NCI-H82 treated with DMSO at 0.1 percent for 48 hours (cell line): ENCODE results near the gene AEBP1.

Source experiments
- DNase-seq: peaks from one replicate; lab custom pipeline; 2025; ENCODE audit not compliant: unreplicated experiment; lab: John Stamatoyannopoulos, UW

The AEBP1 gene

DNA sequence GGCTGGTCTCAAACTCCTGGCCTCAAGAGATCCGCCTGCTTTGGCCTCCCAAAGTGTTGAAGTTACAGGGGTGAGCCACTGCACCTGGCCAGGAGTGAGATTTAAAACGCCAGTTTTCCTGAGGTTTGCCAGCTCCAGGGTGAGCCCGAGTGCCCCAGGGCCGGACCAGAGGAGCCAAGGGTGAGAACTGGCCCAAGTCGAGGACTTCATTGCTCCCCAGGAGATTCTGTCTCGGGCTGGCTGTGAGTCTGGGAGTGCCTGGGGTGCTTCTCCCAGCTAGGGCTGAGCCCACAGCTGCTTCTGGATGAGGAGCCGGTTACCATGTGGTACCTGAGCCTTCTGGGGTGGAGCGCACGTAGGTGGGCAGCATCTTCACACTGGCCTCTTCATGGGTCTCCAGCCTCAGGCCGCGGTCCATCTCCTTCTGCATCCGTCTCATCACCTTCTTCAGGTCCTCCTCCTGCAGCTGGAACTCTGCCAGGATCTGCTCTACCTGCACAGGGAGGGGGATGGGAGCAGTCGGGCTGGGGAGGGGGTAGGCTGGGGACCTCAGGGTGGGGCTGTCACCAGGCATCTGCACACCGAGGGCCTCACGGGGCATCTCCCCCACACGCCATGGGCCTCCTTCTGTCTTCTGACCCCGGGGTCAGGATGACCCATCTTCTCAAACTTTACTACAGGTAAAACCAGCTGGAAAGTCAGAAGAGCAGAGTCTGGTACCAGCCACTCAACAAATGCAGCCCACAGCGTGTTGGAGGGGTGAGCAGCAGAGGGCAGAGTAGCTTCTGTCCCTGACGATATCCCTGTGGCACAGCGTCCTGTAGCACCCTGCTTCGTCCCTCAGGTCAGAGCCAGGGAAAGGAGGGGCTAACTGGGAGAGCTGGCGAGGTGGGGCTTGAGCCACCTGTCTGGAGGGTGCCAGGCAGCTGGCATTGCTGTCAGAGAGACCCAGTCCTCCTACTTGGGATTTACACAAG, 49.1 kb downstream of the AEBP1 start:
- no peak for DNase-seq

DNA sequence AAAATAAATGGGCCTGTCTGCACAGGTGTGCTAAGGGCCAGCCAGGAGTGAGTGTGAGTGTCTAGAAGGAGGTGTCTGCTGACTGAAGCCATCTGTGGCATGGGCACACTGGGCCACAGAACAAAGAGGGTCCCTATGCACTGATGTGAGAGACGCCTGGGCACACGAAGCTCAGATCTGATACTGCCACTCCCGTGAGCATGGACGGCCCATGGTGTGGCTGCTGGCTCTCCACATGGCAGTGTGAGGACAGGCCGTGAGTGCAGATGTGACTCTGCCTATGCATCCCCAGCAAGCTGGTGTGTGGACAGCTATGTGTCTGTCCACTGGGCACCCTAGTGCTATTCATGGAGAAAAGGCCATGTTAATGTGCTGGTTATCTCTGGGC, 49.8 kb downstream of the AEBP1 start:
- DNase-seq = no peak

DNA sequence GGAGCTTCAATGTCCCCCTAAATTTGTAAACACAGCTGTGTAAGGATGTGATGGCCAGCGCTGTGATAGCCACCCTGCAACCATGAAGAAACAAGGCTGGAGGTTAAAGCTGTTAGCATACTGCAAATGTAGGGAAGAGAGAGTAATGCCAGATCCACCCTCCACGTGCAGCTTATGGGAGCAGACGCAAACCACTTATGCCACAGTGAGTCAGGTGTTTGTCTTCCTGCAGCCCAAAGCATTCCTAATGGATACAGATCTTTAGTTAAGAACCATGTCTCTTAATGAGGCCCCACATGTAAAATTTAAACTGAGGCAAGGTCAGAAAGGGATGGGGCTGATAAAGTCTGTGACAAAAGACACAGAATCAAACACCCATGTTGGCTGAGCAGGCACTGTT, 50.6 kb downstream of the AEBP1 start:
- DNase-seq = no peak

DNA sequence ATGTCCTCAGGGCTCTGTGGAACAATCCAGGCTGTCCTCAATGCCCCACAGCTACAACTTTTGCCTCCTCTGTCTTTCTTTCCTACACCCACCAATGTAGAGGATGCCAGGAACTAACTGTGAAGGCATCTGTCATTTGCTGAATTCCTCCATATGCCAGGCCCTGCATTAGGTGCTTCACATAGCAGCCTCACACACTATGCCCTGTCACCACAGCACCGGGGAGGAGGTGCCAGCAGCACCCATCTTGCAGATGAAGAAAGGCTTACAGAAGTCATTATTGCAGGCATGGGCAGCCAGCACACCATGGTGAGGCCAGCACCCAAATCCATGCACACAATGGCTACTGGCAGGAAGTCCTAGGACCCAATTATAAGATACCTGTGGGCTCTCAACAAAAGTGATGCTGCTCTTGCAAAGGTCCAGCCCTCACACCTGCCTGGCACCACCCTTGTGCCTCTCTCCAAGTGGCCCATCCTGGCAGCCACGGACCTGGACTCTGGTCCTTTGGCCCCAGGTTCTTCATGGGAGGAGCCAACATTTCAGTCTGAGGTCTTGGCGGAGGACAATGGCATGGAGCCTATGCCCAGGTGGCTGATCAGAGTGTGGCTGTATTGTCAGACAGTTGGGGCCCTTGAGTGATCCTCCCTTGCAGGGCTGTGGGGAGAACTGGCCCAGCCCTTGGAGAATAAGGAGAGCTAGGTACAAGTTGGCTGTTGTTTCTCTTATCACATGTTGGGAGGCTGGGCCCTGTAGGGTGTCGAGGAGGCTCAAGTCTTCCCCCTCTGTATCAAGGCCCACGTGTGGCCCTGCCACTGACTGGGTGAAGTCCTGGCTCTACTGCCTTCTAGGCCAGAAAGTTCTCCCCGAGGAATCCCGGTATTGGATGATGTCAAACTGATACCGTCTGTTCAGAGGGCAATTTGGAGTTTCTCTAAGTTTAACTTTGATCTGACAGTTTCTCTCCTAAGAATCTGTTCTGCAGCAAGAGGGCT, 51.3 kb downstream of the AEBP1 start:
- no peak for DNase-seq

DNA sequence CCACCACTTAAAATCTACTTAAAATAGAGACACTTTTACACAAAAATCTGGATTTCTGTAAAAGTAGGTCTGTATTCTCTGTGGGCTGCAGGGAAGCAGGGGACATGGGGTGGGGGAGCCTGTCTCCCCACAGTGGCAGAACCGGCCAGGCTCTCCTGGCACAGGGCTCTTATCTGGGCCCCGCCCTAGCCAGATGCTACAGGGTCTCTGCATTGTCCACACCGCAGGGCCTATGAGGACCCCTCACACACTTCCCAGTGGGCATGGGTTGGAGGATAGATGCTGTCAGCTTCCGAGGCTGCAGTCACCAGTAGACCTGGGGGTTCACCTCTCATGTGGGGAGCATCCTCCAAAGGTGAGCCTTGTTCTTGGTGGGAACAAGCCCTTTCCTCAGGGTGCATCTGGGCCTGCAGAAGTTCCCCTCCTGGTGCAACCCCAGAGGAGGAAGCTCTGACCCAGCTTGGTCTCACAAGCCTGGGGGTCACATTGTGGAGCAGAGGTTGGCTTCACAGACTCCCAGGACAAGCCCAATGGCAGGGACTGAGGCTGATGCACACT, 52.4 kb downstream of the AEBP1 start:
- no peak for DNase-seq

DNA sequence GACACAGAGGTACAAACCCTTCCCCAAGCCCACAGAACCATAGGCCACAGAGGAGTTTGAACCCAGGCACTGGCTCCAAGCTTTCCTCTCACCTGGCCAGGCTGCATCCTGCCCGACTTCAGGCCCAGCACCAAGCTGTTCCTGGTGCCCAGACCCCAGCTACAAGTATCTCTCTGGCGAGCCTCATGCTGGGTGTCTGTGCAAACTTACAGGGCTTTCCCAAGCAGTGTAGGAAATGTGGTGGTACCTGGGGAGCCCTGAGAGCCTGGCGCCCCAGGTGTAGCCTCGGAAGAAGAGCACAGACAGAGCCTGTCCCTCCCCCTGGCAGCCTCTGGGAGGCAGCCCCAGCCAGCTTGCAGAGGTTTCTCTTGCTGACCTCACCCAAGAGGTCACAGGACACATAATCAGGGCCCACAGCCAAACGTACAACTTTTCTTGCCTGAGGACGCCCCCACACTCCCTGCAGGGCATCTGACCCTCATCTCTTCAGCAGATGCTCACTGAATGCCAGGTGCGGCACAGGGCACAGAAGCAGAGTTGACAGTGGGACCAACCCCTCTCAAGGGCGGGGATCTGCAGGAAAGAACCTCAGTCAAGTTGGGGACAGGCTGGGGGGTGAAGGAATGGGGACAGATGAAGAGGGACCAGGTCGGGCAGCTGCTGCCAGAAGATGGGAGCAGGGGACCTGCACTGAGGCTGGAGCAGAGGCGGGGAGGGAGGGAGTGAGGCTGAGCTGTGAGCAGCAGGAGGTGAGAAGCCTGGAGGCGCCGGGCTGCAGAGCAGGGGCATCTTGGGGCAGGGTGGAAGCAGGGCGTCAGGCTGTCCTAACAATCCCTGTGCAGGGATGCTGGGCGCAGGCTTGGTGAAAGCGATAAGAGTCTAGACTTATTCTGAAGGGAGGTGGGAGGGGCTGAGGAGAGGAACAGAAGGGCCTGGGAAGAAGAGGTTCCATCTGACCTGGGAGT, 53.3 kb downstream of the AEBP1 start:
- no peak for DNase-seq

DNA sequence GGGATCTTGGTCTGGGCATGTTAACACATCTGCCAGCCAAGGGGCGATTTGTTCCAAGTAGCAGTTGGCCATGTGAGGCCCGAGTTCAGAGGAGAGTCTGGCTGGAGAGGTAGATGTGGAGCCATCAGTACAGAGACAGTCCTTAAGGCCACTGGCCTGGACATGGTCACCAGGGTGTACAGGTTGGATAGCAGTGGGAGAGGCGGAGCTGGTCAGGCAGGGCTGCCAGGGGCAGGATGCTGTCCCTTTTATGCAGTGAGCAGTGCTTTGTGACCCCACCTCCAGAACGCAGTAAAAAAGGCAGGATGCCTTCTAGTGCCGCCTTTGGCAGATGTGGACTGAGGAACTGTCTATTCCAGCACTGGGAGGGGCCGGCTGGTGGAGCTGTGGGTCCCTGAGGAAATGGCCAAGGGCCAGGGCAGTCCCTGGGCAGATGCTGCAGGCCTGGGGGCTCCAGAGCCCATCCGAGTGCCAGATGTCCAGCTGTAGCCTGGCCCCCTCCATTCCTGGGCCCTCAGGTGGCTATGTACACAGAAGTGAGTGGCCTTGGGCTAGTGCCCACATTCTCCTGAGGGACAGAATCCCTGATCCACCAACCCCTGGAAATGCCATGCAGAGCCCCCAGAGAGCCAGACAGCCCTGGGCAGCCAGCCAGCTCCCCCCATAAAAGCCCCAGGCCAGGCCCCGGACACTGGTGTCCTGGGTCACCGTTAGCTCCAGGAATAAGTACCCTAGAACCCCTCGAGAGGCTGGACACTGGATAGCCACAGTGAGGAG, 54.1 kb downstream of the AEBP1 start:
- no peak for DNase-seq

DNA sequence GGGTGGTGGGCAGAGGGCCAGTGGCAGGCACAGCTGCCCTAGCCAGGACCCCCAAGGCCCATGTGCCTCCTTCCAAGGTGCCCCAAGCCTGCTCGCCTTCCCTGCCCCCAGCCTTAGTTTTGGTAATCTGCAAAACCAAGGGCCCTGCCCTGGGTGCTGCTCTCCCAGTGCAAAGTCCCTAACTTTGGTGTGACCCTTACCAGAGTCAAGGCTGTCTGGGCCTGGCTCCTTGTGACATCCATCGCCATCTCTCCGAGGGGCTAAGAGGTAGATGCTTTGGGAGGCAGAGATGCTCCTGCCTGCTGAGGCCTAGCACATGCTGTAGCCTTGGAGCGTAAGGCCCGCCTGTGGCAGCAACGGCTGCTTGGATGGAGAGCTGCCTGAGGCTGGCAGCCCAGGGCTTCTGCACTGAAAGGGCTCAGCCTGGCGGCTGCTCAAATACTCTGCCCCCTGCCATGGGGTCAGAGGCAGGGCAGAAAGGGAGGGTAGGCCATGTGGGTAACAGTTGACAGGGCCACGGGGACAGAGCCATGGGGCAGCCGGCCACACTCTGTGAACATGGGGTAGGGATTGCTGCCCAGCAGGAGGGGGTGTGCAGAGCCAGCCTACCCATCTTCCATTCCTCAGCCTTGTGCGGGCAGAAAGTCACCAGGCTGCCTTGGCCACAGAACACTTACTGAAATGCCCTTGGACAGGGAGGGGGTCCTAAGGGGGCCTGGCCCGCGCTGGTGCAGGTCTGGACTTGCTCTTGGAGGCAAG, 54.9 kb downstream of the AEBP1 start:
- DNase-seq = no peak

DNA sequence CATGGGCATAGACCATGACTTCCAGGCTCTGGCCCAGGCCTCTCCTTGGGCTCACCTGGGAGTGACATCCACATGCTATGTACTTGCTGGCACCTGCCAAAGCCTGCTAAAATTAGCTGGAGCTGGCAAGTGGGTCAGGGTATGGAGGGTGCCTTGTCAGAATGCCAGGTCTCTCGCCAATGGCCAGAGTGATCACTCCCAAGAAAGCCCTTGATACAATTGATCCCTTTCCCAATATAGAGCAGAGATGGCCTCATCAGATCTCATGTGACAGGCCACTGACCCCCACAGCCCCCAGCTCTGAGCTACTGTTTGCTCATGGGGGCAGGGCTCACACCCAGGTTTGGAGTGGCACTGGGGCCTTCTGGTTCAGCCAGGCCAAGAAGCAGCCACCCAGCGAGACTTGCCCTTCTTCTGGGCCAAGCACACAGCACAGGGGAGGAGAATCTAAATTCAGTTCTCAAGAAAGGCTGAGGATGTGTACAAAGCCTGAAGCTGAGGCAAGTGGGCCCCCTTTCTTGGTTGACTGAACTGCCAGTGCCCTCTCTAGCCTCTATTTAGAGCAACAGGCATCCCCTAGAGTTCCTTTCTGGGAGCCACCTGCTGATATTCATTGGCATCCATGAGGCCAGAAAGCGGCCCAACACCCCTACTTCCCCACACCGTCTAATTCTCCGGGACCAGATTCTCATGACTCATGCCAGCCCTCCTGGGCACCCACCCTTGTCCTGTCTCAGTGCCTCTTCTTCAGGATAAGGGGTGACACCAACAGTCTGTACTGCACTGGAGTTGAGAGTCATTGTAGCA, 55.9 kb downstream of the AEBP1 start:
- DNase-seq = no peak

DNA sequence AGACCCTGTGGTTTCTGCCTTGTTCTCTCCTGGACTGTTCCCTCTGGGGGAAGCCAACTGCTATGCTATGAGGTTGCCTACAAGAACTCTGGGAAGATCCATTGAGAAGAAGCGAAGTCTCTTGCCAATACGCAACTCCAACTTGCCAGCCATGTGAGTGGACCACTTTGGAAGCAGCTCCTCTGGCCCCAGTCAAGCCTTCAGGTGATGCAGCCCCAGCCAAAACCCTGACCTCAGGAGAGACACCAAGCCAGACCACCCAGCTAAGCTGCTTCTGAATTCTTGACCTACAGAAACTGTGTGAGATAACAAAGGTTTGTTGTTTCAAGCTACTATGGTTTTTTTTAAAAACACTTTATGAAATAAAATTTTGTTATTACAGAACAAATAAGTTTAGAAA, 57.2 kb downstream of the AEBP1 start:
- no peak for DNase-seq

DNA sequence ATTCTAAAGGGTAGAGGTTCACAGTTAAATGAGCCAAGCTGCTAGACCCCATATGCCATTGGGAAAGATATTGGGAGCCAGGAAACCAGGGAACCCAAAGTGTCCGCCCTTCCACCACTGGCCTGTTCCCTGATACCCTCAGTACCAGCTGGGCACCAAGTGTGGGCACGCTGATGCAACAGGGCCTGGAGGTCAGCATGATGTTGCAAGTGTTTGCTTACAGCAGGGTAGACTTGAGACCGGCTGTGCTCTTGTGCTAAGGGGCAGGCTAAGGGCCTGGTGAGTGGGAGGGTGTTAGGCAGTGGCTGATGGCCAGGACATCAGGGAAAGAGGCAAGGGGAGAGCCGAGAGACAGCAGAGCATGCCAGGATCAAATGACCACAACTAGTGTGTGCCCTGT, 58.0 kb downstream of the AEBP1 start:
- no peak for DNase-seq

DNA sequence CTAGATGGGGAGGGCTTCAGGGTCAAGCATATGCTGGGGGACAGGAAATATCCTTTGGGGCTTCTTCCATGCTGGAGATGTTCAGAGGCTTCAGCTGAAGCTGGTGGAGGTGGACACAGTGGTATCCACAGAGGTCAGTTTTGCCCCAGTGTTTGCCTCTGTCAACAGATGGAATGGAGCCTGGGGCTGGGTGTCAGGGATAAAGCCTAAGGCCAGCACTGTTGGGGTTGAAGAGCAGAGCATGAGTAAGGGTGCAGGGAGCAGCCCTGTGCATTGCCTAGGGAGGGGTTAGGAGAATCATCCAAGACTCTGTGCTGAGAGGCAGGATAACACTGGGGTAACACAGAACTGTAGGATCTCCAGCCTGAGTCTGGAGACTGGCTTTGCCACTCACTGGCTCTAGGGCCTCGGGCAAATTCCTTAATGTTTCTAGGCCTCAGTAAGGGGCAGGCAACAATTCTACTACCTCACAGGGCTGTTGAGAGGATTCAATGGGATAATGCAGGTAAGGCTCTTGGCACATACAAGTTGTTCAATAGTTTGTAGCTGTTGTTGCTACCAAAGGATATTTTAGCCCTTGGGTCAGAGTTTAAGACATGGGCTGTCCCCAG, 58.7 kb downstream of the AEBP1 start:
- no peak for DNase-seq

DNA sequence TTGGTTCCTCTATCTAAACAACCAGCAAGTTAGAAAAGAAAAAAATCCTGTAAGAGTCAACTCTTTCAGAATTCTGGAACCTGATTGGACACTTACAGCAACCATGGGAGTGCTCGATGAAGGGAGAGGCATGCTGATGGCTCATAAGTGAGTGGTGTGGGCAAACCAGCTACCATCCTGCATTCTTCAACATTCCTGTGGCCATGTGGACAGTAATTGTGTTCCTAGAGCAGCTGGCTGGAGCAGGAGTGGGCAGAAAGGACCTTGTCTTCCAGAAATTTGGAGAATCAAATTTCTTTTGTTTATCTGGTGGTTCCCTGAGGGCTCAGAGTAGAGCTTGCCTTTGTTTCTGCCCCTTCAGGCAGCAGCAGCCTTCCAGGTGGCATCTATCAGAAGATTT, 59.4 kb downstream of the AEBP1 start:
- no peak for DNase-seq
